Natural killer cell (primary cell): Measurements from ENCODE around the gene STX8. TPM values are rescaled to one million over a fixed set of nuclear protein-coding genes. Genes with fewer than 3 reads are reported as not detected.

Source experiments
- ATAC-seq, 3 donors: fragments of 150-1000 bp in 2 of 3; fragments of 200-7000 bp in 1 of 3; cut with Tn5 transposase; 1 replicate in 1 of 3; 2 replicates in 2 of 3; pipeline ENCODE4 v1.10.0; 2021; ENCODE audit warnings: mild to moderate bottlenecking in 2 of 3, moderate library complexity in 2 of 3
- DNase-seq, 2 donors: peaks; one replicate each; pipeline versions ENCODE4 v3.0.0 to v3.0.0-alpha.2; 2013 to 2021; ENCODE audit warnings: mixed read lengths in 1 of 2
- H3K27ac ChIP-seq: one replicate; pipeline ENCODE4 v1.5.1; 2013; ENCODE audit warnings: mild to moderate bottlenecking, low read length
- H3K27me3 ChIP-seq: one replicate; pipeline ENCODE4 v1.6.1; 2013; ENCODE audit warnings: low read length; ENCODE audit not compliant: control insufficient read depth, insufficient read depth
- H3K36me3 ChIP-seq: one replicate; pipeline ENCODE4 v1.6.1; 2013; ENCODE audit warnings: low read length; ENCODE audit not compliant: control insufficient read depth, insufficient read depth
- H3K4me1 ChIP-seq: one replicate; pipeline ENCODE4 v1.6.1; 2013; ENCODE audit warnings: low read length; ENCODE audit not compliant: control insufficient read depth, insufficient read depth
- H3K4me3 ChIP-seq: one replicate; pipeline ENCODE4 v1.5.1; 2013; ENCODE audit warnings: low read length
- H3K9me3 ChIP-seq: one replicate; pipeline ENCODE4 v1.6.1; 2013; ENCODE audit warnings: low read length; ENCODE audit not compliant: control insufficient read depth, insufficient read depth
- H3K27ac Mint-ChIP-seq, 2 donors: one replicate each; pipeline ENCODE4 v1.8.0; 2022; ENCODE audit warnings: mild to moderate bottlenecking in 2 of 2, mixed read lengths in 2 of 2, moderate library complexity in 1 of 2
- H3K27me3 Mint-ChIP-seq, 2 donors: one replicate each; pipeline ENCODE4 v1.8.0; 2022; ENCODE audit warnings: low read depth in 2 of 2, mixed read lengths in 2 of 2
- H3K36me3 Mint-ChIP-seq: one replicate; pipeline ENCODE4 v1.8.0; 2022; ENCODE audit warnings: mixed read lengths
- H3K4me1 Mint-ChIP-seq, 2 donors: one replicate each; pipeline ENCODE4 v1.8.0; 2022; ENCODE audit warnings: mixed read lengths in 2 of 2
- H3K4me3 Mint-ChIP-seq: one replicate; pipeline ENCODE4 v1.8.0; 2022; ENCODE audit warnings: mild to moderate bottlenecking, moderate library complexity, mixed read lengths
- H3K9me3 Mint-ChIP-seq, 2 donors: one replicate each; pipeline ENCODE4 v1.8.0; 2022; ENCODE audit warnings: mixed read lengths in 2 of 2
- WGBS: methylation state at CpG from one replicate; pipeline ENCODE4 v1.1.7; 2013; ENCODE audit warnings: missing lambda C conversion rate; ENCODE audit not compliant: insufficient coverage; 5-methylcytosine and 5-hydroxymethylcytosine counted together
- intact Hi-C: fragments of 100-400 bp; cut with micrococcal nuclease; formaldehyde crosslinking; loops from one replicate; pipeline ENCODE4 v1.14.2; 2022
- total RNA-seq, 4 donors: library from RNA; stranded (reverse); fragments of 120-200 nt in 1 of 4; gene quantifications; one replicate each; pipeline versions ENCODE4 v1.2.3 to v1.2.4, GENCODE V29; 2013 to 2022
- TF ChIP-seq, protein P1 (sequence below): fragments of 200-600 bp; IDR thresholded peaks from one replicate; pipeline ENCODE4 v1.8.0; 2022; ENCODE audit warnings: antibody characterized with exemption

Gene STX8
- total RNA-seq, 3 donors from 2014 or later (not counting 1 experiment from before 2014, with no cell fraction given) = 96.3 to 141 (median 120) TPM

DNA sequence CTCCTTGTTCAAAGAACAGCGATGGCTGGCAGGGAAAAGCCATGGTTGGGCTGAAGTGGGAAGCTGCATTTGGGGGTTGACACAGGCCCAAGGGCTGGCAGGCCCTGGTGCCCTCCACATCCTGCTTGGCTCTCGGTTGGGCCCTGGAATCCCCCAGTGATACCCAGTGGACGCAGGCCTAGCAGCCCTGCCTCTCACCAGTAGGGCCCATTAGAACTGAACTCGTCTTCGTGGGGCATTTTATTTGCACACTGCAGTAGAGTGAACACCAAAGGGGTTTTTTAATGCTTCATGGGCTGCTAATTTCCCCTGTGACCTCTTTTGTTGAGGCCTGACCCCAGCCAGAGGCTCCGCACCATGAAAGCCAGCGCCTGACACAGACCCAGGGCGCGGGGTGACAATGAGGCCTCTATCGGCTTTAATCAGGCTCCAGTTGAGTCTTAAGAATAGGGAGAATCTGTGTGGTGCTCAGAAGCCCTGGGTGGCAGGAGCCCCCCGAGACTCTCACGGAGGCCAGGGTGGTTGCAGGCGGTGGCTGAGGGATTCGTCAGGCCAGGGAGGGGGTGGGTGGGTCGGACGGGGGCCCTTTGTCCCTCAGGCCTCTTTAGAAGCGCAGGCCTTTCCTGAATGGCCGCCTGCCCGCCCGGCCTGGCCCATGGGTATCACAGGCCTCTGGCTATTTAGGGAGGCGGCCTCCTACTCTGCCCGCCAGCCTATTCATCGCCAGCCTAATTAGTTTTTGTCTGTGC is 355.0 kb downstream of the STX8 start:
- Histone ChIP-seq H3K9me3 (no peaks in the 10 kb centered on the region), H3K4me1 (no peaks in the 10 kb centered on the region), H3K27ac (no peak overlapping the region), H3K27me3 (no peaks in the 10 kb centered on the region), H3K4me3 (no peak overlapping the region), H3K36me3 (no peaks in the 10 kb centered on the region)
- 89% methylated on average over 23 of the region's 23 CpGs for WGBS
- TF ChIP-seq, protein P1, sequence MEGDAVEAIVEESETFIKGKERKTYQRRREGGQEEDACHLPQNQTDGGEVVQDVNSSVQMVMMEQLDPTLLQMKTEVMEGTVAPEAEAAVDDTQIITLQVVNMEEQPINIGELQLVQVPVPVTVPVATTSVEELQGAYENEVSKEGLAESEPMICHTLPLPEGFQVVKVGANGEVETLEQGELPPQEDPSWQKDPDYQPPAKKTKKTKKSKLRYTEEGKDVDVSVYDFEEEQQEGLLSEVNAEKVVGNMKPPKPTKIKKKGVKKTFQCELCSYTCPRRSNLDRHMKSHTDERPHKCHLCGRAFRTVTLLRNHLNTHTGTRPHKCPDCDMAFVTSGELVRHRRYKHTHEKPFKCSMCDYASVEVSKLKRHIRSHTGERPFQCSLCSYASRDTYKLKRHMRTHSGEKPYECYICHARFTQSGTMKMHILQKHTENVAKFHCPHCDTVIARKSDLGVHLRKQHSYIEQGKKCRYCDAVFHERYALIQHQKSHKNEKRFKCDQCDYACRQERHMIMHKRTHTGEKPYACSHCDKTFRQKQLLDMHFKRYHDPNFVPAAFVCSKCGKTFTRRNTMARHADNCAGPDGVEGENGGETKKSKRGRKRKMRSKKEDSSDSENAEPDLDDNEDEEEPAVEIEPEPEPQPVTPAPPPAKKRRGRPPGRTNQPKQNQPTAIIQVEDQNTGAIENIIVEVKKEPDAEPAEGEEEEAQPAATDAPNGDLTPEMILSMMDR = no peak
- ATAC-seq = no peak
- intact Hi-C loops = no loop called here
- Mint-ChIP-seq H3K27ac (no peak overlapping the region), H3K36me3 (peaks cover 10% of the 10 kb centered on the region), H3K4me3 (no peak overlapping the region), H3K27me3 (peaks cover 6 to 9% of the 10 kb centered on the region in 2 donors), H3K9me3 (peaks cover 4 to 8% of the 10 kb centered on the region in 2 donors), H3K4me1 (no peaks in the 10 kb centered on the region)
- no peak for DNase-seq

DNA sequence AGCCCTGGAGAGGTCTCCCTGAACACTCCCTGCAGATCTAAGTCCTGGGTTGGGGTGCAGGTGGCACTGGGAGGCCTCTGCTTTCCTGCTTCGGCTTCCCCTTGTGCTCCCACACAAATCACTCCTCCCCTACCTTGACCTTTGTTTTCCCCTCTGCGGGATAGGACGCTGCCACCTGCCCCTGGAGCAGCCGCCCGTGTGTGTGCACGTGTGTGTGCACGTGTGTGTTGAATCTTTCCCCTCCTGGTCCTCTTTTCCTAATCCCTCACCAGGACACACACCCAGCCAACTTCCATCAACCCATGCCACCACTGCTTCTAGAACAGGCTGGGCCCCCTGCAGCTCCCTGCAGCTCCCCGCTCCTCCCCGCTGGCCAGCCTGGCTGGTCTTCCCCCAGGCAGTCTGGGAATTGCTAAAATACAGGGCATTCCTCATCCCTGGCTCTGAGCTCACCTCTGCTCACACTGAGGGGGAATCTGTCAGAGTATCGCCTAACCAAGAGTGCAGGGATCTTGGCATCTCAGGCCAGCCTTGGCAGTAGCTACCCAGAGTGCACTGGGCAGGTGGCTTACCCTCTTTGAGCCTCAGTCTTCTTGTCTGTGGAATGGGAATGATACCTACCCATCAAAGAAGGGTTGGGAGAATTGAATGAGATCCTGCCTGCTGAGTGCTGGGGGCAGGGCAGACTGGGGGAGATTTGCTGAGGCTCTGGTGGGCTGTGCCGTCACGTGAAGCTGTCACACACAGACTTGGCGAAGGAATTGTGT is 355.8 kb downstream of the STX8 start:
- Mint-ChIP-seq H3K27ac (no peak overlapping the region), H3K36me3 (peaks cover 16% of the 10 kb centered on the region), H3K9me3 (peaks cover 9 to 13% of the 10 kb centered on the region in 2 donors), H3K4me3 (no peak overlapping the region), H3K27me3 (peaks cover 6 to 12% of the 10 kb centered on the region in 2 donors), H3K4me1 (no peaks in the 10 kb centered on the region)
- 93% methylated on average over 13 of the region's 13 CpGs for WGBS
- Histone ChIP-seq H3K36me3 (no peaks in the 10 kb centered on the region), H3K27ac (no peak overlapping the region), H3K4me1 (no peaks in the 10 kb centered on the region), H3K9me3 (no peaks in the 10 kb centered on the region), H3K27me3 (no peaks in the 10 kb centered on the region), H3K4me3 (no peak overlapping the region)
- intact Hi-C loops = no loop called here
- TF ChIP-seq, protein P1 = no peak
- no peak for ATAC-seq
- DNase-seq = no peak

DNA sequence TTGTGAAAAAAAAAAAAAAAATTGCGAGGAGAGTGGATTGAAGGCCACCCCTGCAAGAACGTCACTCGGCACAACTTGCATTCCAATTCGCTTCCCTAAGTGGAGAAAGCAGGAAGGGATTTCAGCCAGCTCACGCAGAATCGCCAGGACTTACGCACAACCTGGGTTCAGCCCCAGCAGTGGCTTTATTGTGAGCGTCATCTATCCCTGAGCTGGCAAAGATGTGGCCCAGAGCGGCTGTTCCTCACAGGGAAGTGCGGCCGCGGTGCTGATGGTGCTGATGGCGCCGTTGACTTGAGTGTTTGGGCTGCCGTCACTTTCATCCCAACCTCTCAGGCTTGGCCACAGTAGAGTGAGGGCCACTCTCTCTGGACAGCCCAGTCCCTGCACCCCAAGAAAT is 356.7 kb downstream of the STX8 start:
- DNase-seq (no peak), ATAC-seq (no peak)
- peaks cover 9 to 13% of the 10 kb centered on the region in 2 donors for H3K9me3 Mint-ChIP-seq
- Histone ChIP-seq H3K27ac (no peak overlapping the region), H3K27me3 (no peaks in the 10 kb centered on the region), H3K9me3 (no peaks in the 10 kb centered on the region), H3K4me1 (no peaks in the 10 kb centered on the region), H3K36me3 (no peaks in the 10 kb centered on the region), H3K4me3 (no peak overlapping the region)
- intact Hi-C loops = no loop called here
- no peak overlapping the region for H3K27ac Mint-ChIP-seq
- 96% methylated on average over 15 of the region's 15 CpGs for WGBS
- TF ChIP-seq, protein P1 = no peak
- H3K27me3 Mint-ChIP-seq = peaks cover 6 to 12% of the 10 kb centered on the region in 2 donors
- peaks cover 16% of the 10 kb centered on the region for H3K36me3 Mint-ChIP-seq
- no peaks in the 10 kb centered on the region for H3K4me1 Mint-ChIP-seq
- H3K4me3 Mint-ChIP-seq = no peak overlapping the region
